HTERT RPE-1 (cell line): ENCODE results near the gene GNB1.

ENCODE experiments used
- in situ Hi-C: fragments of 300-500 bp; cut with MboI; formaldehyde crosslinking; loops from 4 replicates; pipeline ENCODE4 v1.14.3; 2020; ENCODE audit warnings: low sequenced_read_pairs

Gene GNB1

DNA sequence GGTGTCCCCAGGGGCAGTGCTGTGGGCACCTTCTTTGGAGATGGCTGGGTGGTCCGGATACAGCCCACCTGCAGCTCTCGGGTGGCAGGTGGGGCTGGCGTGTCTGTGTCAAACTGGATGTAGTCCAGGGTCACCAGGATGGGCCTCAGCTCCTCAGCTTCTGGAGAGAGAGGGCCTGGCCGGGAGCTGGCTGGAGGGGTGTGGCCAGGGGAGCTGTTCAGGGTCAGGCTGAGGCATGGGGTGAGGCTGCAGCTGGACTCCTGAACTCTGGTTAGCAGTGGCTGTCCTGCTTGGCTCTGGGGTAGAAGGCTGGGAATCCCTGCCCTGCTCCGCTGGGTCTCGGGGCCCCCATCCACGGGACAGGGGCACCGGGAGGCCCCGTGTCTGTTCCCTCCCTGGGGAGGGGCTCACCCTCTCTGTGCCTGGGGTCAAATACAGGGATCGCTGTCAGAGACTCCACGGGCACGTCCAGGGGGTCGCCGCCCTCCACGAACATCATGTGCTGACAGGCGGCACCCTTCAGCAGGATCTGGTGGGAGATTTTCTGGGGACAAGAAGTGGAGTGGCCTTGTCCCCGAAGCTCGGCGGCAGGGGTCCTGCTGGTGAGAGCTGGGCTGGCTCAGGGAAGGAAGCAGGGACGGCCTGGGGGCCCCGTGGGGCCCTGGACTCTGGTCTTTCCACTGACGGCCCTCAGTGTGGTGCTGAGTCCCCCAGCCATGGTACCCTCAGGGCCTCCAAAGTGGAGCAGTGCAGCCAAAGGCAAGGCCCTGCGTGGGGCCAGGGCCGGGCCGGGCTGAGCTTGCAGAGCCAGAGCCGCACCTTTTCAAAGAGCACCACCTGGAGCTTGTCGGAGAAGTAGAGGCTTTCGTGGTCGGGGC lies 32.3 kb upstream of the GNB1 start:
- in situ Hi-C loops, result no loop called here

- in situ Hi-C loops, result no loop called here
These were observed 31.7 kb upstream of the GNB1 start for GRCh38 chr1:1922702-1922955.

DNA sequence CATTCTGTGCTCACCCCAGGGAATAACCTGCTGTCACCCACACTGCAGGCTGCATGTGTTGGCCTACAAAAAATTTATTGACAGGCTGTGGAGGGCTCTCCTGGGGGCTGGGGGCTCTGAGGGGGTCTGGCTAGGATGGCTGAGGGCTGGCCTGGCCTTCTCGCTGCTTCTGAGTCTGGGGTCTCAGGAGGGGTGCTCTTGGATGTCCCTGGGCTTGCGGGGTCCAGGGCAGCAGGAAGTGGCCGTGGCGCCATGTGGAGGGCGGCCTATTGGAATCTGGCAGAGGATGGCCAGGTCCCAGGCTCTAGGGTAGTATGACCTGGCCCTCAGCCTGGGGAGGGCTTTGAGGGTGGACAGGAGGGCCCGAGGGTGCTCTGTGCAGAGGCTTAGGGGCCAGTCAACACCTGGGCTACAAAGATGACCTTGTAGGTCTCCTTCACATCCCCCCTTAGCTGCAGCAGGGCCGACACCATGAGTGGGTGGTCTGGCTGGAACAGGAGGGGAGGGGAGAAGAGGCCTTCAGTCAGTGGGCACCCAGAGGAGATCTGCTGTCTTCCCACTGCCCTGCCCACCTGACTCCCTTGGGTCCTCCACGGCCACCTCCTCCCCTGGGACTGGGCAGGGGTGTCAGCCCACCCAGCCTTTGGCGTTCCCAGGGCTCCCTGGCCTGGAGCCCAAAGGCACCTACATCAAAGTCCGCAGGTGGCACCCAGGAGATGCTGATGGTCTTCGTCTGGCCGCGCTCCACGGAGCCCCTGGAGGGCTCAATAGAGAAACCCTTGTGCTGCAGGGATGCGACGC lies 31.2 kb upstream of the GNB1 start:
- in situ Hi-C loops, result no loop called here

DNA sequence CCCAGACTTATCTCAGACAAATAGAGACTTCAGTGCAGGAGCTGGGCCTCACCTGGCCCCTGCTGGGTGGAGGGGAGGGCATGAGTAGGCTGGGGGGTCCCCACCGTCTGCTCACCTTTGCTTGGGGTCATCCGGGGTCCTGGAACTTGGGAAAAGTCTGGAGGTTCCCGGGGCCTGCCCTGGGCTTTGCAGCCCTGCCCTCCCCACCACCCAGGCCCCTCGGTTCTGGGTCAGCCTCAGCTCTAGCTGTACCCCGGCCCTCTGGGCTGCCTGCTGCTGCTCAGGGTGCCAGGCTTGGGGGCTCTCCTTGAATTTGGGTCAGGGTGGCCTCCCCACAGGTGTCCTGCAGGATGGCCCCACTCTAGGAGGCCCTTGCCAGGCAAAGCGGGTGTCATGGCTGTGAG lies 30.6 kb upstream of the GNB1 start:
- in situ Hi-C loops, result no loop called here

DNA sequence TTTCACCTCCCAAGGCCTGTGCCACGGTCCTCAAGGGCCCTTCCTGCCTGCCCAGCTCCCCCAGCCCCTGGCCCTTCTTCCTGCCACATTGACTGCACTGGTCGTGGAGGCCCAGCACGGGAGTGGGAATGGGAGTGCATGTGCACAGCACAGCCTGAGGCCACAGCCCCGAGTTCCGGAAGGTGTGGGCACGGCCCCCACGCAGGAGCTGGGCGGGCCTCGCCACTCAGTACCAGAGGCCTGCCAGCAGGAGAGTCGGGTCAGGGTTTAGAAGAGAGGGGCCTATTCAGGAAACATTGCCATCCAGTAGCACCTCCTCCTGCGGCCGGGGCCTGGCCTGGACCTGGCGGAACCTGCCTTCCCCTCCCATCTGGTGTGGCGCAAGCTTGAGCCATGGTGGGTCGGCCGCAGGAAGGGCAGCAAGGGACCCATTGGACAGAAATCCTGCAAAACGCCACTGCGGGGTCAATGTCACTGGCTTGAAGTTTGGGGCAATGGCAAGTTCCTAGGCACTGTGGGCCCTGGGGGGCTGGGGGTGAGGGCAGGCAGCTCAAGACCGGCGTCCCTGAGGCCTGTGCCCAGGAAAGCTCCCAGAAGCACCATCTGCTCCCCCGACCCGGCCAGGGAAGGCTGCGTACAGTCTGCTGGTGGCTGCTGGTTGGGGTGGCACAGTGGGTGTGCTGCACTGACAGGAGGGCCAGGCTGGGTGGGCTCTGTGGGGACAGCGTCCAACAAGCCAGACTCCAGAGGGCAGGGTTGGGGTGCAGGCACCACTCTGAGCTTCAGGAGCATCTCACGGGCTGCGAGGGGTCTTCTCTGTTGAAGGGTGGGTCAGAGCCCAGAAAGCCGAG lies 29.9 kb upstream of the GNB1 start:
- in situ Hi-C loops, result no loop called here

DNA sequence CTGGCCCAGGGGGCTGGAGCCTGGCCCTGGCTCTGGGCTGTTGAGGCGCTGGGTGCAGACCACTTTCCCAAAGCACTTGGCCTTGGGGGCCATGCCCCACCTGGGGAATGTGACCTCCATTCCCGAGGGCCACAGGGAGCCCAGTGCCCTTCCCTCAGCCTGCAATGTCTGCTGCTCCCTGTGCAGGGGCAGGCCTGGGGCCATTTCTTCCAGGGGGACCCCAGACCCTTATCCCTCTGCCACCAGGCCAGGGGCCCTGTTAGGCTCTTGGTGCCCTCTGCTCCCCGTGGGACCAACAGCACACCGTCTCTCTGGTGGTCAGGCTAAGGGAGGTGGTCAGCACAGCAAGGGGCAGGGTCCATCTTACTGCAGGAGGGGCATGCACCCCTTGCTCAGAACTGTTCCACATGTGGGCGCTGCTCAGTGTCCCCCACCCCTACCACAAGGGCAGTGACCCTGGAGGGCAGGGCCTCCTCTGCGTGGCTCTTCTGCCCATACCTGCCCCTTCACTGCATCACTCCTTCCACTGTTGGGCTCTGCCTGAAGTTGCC lies 29.2 kb upstream of the GNB1 start:
- in situ Hi-C loops, result no loop called here

DNA sequence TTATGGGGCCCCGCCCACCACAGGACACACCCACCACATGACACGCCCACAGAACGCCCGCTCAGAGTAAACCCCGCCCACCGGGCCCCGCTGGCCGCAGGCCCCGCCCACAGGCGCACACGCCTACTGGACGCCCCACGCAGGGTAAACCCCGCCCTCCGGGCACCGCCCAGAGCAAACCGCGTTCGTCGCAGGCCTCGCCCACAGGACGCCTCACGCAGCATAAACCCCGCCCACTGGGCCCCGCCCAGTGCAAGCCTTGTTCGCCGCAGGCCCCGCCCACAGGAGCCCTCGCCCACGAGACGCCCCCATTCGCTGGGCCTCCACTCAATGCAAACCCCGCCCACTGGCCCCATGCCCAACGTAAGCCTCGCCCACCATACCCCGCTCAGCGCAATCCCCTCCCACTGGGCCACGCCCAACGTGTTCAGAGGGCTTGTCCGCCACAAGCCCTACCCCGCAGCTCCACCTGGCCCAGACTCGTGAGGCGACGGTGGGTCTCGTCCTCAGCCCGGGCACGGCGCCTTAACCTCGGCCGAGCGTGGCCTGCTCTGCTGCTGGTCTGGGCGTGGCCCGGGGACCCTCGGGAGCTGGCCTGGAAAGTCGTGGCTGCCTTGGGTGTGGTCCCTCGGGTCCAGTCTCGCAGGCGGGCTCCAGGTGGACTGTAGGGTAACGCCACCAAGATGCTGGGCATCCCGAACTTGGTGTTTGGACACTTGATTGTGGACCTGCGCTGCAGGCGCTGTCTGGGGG lies 28.6 kb upstream of the GNB1 start:
- in situ Hi-C loops, result no loop called here

DNA sequence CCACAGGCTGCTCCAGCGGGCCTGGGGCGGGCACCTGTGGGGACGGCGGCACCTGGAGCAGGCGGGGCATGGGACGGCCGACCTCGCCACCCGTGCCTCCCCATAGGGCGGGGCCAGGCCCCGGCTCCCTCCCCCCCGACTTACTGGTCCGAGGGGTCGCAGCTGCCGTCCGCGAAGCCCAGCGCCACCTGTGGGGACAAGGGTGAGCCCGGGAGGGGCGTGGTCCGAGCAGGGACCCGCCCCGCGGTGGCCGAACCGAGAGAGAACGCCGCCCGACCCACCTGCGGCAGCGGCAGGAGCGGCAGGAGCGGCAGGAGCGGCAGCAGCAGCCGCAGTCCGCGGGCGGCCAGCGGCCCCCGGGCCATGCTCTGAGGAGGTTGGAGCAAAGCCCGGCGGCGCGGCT lies 28.0 kb upstream of the GNB1 start, which contains the start of gene TMEM52:
TSS of gene TMEM52 (minus strand) at position 379 of the 403 bp plus-strand sequence. CDS start at position 365, 14 bp downstream.
- in situ Hi-C loops, result no loop called here

GRCh38 chr1:1917995-1918900 lies 27.4 kb upstream of the GNB1 start:
- in situ Hi-C loops, result no loop called here

GRCh38 chr1:1917304-1917976 lies 26.6 kb upstream of the GNB1 start:
- in situ Hi-C loops, result no loop called here

DNA sequence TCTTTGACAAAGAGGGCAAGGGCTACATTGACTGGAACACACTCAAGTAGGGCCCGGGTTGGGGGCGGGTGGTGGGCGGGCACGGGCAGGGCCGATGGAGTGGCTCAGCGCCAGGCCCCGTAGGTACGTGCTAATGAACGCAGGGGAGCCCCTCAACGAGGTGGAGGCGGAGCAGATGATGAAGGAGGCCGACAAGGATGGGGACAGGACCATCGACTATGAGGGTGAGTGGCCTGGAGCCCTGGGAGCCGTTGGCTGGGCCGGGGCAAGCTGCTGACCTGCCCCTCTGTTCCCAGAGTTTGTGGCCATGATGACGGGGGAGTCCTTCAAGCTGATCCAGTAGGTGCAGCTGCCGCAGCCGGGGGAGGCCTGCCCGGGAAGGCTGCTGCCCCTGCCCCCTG lies 26.0 kb upstream of the GNB1 start:
- in situ Hi-C loops, result no loop called here

GRCh38 chr1:1915911-1916840 lies 25.3 kb upstream of the GNB1 start:
- in situ Hi-C loops, result no loop called here

DNA sequence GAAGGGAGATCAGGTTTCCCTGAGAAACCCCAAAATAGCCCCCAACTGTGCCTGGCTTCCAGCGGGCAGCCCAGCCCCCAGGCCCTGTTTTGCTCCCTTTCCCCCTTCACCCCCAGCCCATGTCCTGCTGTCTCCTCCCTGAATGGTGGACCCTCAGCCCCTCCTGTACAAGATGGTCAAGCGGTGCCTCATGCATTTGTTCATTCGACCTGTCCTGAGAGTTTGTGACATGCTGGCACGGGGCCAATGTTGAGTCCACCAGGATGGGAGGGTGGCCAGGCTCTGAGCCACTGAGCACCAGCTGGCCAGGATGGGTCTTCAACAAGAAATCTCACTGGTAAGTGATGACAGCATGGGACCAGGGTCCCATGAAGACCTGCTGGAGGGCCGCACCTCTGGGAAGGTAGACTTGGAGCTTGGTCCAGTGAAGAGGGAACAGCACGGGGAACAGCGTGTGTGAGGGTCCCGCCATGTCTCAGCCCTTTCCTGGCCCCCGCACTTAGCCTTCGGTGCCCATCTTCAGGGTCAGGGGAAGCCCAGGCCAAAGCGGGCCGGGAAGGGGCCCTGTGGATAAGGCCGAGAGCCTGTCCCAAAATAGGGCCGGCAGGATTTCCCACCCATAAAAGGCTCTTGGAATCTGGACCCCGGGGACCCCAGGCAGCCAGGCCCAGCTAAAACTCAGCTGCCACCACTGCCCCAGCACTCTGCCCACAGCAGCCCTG lies 24.2 kb upstream of the GNB1 start, which contains the start of gene CALML6:
TSS of gene CALML6 (plus strand) at position 290 of the 722 bp plus-strand sequence. CDS start at position 311, 21 bp downstream.
- in situ Hi-C loops, result no loop called here

DNA sequence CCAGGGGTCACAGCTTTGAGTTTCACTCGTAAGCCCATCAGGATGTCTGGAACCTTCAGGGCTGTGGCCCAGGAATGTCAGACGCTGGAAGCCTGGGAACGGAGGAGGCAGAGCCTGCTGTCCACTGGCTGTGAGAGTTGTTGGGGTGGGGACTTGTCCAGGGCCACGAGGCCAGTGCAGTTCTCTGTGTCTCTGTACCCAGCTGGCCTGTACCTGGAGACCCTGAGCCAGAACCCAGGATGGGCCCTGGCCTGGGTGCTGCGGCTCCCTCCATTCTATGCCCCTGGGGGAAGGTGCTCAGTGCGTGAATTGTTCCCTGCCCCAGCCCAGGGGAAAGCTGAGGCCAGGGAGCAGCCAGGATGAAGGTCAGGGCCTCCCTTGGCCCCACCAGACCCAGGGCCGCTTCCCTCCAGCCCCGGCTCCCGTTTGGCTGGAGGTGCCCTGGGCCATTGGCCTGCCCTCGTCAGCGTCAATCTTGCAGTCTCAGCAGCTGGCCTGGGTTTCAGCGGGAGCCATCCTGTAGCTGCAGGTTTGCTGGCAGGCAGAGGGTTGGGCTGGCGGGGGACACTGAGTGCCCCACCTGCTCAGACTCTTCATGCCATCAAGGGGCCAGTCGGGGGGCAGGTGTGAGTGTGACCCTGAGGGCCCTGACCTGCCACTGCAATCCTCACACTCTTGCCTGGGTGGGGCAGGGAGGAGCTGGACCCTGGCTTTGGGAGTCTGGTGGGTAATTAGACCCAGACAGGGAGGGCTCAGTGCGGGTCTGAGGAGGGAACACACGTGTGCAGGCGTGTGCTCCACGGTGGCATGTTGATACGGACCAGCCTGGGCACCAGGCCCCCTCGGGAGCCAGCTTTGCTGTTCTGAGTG lies 23.4 kb upstream of the GNB1 start:
- in situ Hi-C loops, result no loop called here

- in situ Hi-C loops, result no loop called here
These were observed 20.6 kb upstream of the GNB1 start for GRCh38 chr1:1911350-1912041.
